HG03442 (cell line): ENCODE data around the gene DCAF5.
"Not testable (repeated sequence)": the region's sequence is repeated elsewhere in the genome, so short reads cannot be mapped to it uniquely, and the experiment has no call there.

ENCODE experiments used
- ATAC-seq: cut with Tn5 transposase; IDR thresholded peaks from one replicate; pipeline ENCODE4 v1.9.1; 2021; ENCODE audit warnings: mild to moderate bottlenecking, moderate library complexity; ENCODE audit not compliant: unreplicated experiment

Gene DCAF5

DNA sequence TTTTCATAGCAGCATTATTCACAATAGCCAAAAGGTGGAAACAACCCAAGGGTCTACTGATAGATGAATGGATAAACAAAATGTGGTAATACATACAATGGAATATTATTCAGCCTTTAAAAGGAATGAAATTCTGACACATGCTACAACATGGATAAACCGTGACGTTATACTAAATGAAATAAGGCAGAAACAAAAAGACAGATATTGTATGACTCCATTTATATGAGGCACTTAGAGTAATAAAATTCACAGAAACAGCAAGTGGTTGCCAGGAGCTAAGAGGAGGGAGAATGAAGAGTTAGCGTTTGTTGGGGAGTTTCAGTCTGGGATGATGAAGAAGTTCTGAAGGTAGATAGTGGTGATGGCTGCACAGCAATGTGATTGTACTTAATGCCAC lies 76.6 kb downstream of the DCAF5 start:
- no peak for ATAC-seq

DNA sequence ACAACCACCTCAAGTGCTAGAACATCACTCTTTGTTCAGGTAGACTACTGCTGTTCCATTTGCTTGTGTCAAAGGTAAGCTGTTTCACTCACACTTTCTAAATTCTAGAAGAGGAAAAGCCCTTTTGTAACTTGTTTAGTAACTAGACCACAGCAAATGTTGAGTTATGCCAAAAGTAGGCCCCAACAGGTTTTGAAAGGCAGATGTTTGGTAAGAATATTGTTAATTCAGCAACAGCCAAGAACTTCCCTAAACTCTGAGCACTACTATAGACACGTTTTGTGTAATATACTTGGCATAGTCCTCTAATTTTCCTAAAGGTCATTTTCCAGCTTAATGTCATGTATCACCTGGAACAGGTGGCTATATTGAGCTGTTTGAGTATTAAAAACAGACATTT lies 79.0 kb downstream of the DCAF5 start:
- ATAC-seq = no peak

DNA sequence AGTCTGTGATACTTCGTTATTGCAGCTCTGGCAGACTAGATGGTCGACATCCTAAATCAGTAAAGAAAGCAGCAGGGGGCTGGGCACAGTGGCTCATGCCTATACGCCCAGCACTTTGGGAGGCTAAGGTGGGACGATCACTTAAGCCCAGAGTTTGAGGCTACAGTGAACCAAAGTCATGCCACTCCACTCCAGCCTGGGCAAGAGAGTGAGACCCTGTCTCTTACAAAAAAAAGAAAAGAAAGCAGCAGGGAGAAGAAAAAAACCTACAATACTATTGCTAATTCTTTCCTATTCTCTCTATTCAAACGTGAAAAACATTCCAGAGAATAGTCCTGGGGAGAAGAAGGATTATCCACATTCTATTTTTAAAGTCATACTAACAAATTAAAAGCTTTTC lies 79.5 kb downstream of the DCAF5 start:
- ATAC-seq = no peak

DNA sequence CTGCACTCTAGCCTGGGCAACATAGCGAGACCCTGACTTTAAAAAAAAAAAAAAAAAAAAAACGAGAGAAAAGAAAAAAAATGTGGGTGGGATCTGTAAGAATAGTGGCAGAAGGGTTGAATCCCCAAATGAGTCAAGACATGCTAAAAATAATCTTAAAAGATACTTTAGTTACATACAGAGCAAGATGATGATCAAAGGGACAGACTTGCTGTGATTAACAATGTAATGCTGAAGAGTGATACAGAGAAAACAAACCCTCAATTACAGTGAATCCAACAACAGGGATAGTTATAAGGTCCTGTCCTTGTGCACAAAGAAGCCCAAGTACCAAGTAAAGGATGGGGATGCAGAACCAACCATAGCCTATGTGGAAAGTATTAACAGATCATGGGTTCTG lies 80.3 kb downstream of the DCAF5 start:
- no peak for ATAC-seq

DNA sequence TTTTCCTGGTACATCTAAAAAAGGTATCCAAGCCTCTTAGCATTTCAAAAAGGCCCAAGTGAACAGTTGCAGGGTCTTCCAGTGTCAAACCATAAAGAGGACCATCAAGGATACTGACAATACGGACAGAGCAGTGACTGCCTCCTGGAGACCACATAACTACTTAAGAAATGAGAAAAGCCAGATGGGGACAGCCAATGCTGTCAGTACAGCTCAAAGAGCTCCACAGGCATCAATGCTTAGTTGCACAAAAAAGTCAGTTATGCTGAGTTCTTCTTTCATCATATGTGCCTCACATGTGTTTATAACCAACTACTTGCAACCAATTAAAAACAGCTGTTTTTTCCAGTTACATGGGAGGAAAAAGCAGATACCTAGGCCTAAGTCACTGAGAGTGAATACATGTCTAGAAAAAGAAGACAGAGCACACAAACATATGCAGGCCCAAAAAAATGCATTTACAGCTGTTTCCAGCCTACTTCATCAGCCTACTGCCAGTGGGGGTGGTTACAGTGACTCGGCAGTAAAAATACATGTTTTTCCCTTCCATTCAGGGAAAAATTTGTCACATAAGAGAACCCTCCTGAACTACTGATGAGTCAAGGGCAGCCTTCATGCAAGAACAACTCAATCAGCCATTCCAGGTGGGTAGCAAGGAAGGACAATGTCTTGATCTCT lies 84.0 kb downstream of the DCAF5 start:
- ATAC-seq = no peak

DNA sequence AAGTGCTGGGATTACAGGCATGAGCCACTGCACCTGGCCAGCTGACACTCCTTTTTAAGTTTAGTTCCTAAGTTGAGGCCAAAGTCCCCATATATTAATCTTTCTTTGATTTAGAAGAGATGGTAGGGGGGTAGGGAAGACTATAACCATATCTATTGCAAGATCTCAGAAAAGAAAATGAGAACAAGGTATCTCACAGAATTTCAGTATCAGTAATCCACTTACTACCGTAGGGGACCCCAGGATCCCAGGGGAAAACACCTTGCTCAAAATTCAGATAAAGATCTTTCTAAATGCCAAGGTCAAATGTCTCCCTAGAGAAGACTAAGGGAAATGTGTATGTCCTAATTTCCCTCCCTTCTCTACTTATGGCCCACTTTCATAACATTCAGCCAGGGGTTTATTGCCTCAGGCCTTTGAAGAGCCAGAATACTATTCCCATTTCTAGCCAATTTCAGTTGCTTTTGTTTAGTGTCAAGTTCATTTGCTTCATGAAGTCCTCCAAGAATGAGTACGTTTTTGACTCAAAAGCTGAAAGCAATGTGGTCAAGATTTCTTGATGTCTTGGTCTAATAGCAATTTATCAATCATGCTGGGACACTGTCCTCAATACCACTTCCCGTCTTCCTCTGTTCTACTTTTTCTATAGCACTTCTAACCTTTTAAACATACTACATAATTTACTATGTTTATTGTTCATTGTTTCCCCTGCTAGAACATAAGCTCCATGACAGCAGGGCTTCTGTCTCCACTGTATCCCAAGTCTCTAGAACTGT lies 86.3 kb downstream of the DCAF5 start:
- no peak for ATAC-seq

DNA sequence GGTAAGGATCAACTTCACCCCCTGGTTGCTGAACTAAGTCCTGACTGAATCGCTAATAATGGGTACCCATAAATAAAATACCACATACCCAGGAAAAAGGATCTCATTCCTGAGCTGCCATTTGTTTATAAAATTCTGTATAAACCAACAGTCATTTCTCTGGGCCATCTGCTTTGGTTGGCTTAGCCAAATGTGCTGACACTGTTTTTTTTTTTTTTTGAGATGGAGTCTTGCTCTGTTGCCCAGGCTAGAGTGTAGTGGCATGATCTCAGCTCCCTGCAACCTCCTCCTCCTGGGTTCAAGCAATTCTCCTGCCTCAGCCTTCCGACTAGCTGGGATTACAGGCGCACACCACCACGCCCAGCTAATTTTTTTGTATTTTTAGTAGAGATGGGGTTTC lies 87.0 kb downstream of the DCAF5 start:
- ATAC-seq = not testable (repeated sequence)

DNA sequence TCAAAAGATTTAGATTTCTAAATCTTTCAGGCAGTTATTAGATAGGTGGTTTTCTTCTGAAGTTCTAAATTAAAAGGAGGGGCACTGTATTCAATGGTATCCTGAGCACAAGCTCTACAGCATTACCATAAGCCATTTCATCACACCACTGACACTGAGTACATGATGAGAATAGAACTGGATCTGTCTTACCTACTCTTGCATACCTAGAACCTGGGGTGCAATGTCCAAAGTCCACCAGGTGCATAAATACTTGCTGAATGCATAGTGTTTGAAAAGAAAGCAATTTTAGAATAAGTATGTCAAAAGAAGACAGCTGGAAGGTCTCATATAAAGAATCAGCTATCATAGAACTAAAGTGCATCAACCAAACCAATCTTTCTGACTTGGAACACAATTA lies 88.3 kb downstream of the DCAF5 start:
- no peak for ATAC-seq

DNA sequence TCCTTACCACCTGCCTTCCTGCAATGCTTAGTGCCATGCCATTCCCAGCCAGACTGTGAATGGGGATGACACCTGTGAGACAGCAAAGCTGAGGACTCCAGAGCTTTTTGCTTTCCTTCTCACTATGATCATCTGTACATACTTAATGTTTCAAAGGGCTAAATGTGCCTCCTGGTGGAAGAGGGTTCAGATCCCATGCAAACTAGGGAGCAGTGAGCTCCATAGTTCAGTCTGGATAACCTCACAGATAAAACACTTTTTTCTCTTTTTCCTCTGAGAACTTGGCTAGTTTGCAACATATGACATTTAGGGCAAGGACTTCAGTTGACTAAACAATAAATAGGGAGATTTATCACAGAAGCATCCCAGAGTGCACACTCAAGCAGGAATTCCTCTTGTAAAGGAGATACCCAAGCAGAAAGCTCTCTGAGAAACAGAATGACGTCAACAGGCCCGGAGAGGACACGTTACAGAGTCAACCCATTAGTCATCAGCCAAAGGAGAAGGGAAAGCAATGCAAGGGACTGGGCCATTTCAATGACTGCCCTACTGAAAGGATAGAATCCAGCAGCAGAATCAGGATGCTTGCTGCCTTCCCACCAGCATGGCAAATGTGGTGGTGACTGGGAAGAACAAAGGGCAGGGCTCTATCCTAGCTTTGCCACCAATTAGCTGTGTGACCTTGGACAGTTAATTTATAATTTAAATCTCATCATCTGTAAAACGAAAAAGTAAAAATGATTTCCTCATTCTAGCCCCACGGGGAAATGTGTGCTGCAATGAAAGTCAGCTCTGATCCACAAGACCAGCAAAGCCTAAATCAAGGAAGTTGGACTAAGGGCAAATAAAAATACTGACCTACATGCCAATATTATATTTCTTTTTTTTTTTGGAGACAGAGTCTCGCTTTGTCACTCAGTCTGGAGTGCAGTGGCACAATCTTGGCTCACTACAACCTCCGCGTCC lies 93.0 kb downstream of the DCAF5 start:
- ATAC-seq = no peak

DNA sequence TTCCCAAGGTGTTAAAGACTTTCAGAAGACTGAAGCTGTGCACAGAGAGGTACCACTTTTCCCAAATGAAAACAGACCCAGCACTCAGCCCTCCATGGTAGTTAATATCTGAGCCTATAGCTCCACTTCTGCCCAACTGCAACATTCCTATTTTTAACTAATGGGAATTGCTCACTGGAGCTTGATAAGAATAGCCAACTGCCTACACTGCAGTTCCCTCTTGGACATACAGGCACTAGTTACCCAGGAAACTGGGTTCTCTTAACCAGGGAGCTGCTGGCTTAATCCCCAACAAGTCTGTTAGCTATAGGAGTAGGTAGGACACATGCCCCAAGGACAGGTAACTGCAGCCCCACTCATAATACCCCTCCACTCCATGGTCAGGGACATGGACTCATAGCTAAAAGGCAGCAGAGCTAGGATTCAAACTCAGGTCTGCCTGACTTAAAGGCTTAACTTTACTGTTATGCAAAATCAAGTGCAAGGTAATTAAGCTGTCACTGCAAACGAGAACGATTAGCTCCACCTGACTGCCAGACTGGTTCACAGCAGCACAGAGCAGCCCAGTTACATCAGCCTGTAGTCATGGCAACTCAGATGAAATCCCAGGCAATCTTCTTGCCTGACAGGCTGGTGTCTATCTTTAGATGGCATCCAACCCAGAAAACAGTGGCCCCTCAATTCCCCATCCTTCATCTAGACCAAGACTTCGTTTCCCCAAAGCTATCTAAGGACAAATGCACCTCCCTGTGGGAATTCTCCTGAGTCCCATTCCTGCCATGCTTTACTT lies 96.7 kb downstream of the DCAF5 start:
- ATAC-seq = no peak

DNA sequence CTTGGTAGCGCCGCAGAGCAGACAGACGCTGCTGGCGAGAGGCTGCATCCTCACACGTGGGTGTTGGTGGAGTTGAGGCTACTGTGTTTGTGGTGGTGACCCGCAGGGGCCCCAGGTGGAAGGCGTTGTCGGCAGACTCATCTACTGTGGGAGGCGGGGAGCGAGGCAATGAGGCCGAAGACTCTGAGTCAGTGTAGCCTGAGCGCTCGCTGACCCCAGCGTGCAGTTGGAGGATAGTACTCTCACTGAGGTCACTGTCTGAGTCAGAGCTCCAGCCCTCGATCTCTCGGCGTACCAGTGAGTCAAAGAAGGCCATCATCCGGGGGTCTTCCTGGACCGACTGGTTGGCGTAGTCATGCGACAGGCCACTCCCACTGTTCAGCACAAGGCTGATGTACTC lies 97.8 kb downstream of the DCAF5 start:
- no peak for ATAC-seq

DNA sequence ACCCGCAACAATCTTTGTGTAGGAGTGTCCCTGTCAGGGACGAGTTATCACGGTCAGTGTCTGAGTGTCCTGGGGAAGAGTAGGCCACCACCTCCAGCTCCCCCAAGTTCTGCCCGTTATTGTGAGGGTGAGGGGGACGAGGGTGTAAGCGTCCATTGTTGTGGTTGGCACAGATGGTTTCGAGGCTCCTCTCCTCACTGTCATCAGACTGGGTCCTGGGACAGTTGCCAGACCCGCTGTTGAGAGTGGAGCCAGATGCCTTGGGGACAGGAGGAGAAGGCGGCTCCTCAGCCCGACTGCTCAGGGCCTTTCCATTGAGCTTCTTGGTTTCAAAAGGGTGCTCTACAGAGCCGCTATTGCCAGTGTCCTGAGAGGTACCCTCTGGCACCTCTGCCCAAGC lies 98.9 kb downstream of the DCAF5 start:
- no peak for ATAC-seq

DNA sequence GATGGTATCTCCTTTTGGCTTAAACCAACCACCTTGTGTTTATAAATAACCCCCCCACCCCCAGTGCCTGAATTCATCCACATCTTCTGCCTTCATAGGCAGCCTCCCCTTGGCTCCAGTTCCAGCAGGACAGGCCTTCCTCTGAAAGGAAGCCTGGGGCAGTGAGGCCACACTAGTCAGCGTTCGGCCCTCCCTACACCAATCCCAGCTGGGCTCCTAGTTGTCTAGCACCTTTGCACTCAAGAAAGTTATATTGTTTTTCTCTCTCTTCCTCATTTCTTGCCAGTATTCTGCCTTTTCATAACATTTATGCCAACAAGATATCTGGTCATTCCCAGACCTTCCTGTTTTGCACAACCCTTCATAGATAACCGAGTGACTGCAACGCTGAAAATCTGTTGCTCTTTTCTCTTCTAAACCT lies 100.7 kb downstream of the DCAF5 start:
- no peak for ATAC-seq

DNA sequence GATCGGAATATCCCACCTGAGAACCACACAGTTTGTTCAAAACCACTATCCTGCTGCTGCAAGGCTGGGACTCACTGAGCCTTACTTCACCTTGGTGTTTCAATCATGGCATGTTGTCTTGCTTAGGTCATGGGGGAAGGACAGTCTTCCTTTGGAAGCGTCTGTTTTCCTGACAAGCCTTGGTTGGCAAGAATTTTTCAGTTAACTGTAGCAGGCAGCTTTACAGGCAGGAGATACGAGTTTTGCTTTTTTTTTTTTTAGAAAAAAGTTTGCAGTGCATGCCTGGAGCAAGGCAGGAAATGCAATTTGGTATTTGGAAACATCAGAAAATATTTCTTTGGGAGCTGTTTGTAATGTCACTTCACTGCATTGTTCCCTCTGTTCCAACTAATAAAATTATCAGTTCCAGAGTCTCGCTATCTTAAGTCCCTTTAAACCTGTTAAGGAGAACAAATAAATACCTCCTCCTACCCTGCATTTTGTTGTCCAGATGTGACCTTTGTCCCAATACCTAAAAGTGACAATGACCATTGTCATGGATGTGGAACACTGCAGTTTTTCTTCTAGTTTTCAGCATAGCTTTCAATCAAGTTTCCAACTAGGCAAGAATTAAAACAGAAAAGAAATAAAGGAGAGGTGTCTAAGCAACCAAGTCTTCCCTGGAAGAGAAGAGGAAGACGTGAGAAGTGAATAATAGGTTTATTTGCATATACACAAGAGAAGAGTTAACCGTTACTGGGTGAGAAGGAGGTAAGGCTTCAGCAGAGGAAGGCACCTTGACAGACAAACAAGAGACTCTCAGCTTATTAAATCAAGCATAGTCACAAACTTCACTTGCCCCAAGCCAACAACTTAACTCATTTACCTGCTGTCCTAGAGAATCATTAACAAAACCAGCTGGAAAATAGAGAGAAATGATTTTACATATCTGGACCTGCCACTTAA lies 102.4 kb downstream of the DCAF5 start:
- ATAC-seq = no peak

DNA sequence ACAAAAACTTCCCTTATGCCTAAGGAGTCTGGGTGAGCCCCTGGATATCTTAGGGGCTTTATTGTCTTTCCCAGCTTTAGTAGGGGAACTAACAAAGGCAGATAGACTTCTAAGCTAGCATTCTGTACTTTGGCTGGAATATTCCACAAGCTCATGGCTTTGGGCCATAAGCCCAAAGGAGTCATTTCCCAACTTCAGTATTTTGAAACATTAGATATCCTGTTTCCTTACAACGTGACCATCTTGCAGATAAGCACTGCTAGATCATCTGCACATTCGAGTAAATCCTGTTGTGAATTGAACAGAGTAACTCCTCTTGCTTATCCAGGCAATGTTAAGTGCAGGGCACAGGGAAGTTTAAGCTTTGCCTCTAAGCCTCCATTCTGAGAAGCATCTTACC lies 103.2 kb downstream of the DCAF5 start:
- ATAC-seq = no peak

DNA sequence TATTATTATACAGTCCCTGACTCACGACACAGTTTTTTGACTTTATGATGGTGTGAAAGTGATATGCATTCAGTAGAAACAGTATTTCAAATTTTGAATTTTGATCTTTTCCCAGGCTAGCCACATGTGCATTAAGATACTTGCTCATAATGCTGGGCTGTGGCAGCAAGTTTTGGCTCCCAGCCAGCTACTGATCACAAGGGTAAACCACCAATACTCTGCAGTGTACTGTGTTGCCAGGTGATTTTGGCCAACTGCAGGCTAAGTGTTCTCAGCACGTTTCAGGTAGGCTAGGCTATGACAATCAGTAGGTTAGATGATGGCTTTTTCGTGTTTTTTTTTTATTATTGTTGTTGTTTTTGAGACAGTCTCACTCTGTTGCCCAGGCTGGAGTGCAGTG lies 104.5 kb downstream of the DCAF5 start:
- ATAC-seq = no peak

DNA sequence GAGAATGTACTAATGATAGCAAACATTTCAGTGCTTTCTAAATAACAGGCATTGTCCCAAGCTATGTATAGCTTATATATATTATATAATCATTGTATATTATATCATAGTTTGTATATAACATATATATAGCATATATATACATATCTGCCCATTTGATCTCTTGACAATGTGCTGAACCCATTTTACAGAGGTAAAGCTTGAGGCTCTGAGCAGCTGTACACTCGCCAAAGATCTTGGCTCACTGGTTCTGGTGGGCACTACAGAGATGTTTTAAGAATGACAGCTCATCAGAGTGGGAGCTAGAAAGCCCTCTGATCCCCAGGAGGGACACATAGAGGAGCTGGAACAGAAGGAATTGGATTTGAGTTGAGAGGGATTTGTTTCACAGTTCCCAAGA lies 105.7 kb downstream of the DCAF5 start:
- ATAC-seq = no peak

DNA sequence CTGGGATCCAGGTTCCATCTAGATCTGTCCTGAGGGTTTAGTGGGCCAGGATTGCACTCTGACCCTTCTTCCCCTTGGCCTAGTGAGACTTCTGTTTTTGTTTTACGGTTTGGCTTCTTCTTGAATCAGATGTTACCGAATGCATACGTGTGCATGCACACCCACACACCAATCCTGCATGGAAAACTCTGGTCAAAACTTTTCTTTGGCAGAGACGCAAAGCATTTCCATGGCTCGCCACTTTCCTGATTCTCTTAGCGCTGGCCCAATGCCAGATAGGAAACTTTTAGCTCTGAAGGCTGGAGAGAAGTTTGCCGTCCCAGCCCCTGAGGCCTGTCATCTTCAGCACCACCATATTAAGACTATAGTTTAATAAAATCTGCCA lies 106.5 kb downstream of the DCAF5 start:
- no peak for ATAC-seq

DNA sequence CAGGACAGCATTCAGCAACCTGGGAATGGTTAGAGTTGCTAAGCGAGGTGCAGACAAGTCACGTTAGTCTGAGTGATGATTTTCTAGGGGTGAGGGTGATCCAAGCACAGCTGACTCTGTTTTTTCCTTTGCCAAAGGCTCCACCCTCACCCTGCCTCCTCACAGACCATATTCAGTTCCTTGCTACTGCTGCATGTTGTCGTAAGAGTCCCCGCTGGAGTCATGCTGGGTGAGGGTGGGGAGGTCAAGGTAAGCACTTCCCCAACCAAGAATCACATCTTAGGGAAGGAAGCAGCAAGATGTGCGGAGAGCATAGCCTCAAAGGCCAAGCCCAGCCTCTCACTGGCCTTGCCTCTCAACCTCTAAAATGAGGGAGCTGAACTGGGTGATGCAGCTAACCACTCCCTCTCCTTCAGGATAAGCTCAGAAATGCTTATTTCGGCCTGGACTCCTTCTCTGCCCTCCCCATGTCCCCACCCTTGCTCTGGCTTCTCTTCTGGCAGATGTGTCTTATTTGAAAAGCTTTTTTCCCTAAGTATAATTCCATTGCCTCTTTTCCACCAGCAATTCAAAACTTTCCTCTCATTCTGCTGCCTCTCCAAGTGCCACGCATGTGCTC lies 107.0 kb downstream of the DCAF5 start:
- no peak for ATAC-seq
